NCI-H82 treated with DMSO at 0.1 percent for 48 hours (cell line): ENCODE results near the gene SPTLC3.
"Not testable (repeated sequence)": the region's sequence is repeated elsewhere in the genome, so short reads cannot be mapped to it uniquely, and the experiment has no call there.

ENCODE experiments used
- DNase-seq: peaks from one replicate; lab custom pipeline; 2025; ENCODE audit not compliant: unreplicated experiment; lab: John Stamatoyannopoulos, UW

Gene SPTLC3

GRCh38 chr20:13008761-13009681 lies at the start of gene SPTLC3:
TSS of gene SPTLC3 (plus strand) at chr20:13008972. CDS start at chr20:13009268, 296 bp downstream.
- DNase-seq = no peak

- no peak for DNase-seq
These were observed 47.0 kb upstream of the SPTLC3 start for GRCh38 chr20:12961725-12962124.

- no peak for DNase-seq
These were observed 45.9 kb upstream of the SPTLC3 start for GRCh38 chr20:12962895-12963294.

- DNase-seq = no peak
These were observed 45.4 kb upstream of the SPTLC3 start for GRCh38 chr20:12963416-12963815.

GRCh38 chr20:12965212-12965869 lies 43.4 kb upstream of the SPTLC3 start:
- DNase-seq = no peak

- no peak for DNase-seq
These were observed 42.9 kb upstream of the SPTLC3 start for GRCh38 chr20:12965870-12966251.

GRCh38 chr20:12966468-12967085 lies 42.2 kb upstream of the SPTLC3 start:
- DNase-seq = no peak

GRCh38 chr20:12967932-12968331 lies 40.8 kb upstream of the SPTLC3 start:
- DNase-seq = no peak

GRCh38 chr20:12968472-12968871 lies 40.3 kb upstream of the SPTLC3 start:
- DNase-seq = no peak

- DNase-seq = no peak
These were observed 39.6 kb upstream of the SPTLC3 start for GRCh38 chr20:12969071-12969669.

GRCh38 chr20:12970372-12970821 lies 38.4 kb upstream of the SPTLC3 start:
- DNase-seq = no peak

- DNase-seq = no peak
These were observed 32.8 kb upstream of the SPTLC3 start for GRCh38 chr20:12975833-12976608.

GRCh38 chr20:12976720-12977309 lies 32.0 kb upstream of the SPTLC3 start:
- DNase-seq = no peak

GRCh38 chr20:12977328-12978125 lies 31.2 kb upstream of the SPTLC3 start:
- DNase-seq = no peak

- no peak for DNase-seq
These were observed 30.7 kb upstream of the SPTLC3 start for GRCh38 chr20:12978126-12978394.

- no peak for DNase-seq
These were observed 29.9 kb upstream of the SPTLC3 start for GRCh38 chr20:12978613-12979495.

- DNase-seq = not testable (repeated sequence)
These were observed 29.1 kb upstream of the SPTLC3 start for GRCh38 chr20:12979713-12980112.

- no peak for DNase-seq
These were observed 26.7 kb upstream of the SPTLC3 start for GRCh38 chr20:12982098-12982497.
